ENCODE data around the gene NUMA1. TPM values are rescaled to one million over a fixed set of nuclear protein-coding genes. Genes with fewer than 3 reads are reported as not detected.

Gene NUMA1
- total RNA-seq, 4 donors from 2014 or later = 259 to 342 (median 280) TPM

DNA sequence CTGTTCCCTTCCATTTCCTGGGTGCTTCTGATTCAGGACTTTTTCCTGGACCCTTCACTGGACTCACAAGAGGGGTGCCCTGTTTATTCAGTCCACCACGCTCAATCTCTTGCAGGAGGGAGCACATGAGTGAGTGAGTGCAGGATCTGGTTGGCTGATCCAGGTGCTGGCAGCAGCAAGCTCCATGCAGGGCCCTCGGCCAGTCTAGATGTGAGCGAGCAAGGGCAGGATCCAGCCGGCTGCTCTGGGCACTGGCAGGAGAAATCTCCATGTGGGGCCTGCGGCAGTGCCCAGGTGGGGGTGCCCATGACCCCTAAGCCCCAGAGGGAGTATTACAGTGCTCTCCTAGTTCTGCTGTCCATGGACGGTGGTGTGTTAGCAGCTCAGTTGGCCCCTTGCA lies 43.7 kb upstream of the NUMA1 start:
- intact Hi-C loops (cut with DNase I) = no loop called here
- 51 to 63% methylated on average over 4 to 5 of the region's 6 CpGs for WGBS, 2 donors
- Histone ChIP-seq H3K9me3 (no peaks in the 10 kb centered on the region), H3K27me3 (no peaks in the 10 kb centered on the region), H3K27ac (peak overlapping the region; percentile 90 to 95 (median 90)), H3K4me1 (peaks cover 26 to 27% of the 10 kb centered on the region in 2 donors), H3K36me3 (no peaks in the 10 kb centered on the region), H3K4me3 (replicated peaks in 1 of 3) (no peak overlapping the region)
- TF ChIP-seq, protein P1, sequence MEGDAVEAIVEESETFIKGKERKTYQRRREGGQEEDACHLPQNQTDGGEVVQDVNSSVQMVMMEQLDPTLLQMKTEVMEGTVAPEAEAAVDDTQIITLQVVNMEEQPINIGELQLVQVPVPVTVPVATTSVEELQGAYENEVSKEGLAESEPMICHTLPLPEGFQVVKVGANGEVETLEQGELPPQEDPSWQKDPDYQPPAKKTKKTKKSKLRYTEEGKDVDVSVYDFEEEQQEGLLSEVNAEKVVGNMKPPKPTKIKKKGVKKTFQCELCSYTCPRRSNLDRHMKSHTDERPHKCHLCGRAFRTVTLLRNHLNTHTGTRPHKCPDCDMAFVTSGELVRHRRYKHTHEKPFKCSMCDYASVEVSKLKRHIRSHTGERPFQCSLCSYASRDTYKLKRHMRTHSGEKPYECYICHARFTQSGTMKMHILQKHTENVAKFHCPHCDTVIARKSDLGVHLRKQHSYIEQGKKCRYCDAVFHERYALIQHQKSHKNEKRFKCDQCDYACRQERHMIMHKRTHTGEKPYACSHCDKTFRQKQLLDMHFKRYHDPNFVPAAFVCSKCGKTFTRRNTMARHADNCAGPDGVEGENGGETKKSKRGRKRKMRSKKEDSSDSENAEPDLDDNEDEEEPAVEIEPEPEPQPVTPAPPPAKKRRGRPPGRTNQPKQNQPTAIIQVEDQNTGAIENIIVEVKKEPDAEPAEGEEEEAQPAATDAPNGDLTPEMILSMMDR (IDR thresholded peaks at IDR 0.05) = no peak
- peak in 1 of 2 donors; percentile 44 for TF ChIP-seq POLR2A (IDR thresholded peaks at IDR 0.05)
- peak; percentile 97 for DNase-seq

DNA sequence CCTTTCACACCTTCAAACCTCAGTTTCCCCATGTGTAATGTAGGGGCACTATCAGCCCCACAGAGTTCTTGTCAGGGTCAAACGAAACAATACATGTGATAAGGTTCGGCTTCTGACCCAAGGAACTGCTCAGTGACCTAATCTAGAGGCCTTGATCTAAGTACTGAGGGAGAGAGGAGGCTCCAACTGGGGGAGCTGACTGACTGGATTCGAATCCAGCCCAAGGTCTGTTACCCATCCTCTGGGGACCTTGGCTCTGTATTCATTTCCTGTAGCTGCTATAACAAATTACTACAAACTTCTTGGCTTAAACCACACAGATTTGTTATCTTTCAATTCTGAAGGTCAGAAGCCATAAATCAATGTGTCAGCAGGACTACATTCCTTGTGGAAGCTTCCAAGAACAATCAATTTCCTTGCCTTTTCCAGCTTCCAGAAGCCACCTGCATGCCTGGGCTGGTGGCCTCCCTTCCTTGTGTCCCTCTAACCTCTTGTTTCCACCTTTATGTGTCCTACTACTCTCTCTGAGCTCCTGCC lies 42.8 kb upstream of the NUMA1 start:
- no peak for DNase-seq
- H3K27ac ChIP-seq = peak overlapping the region; percentile 62 to 90 (median 90)
- H3K27me3 ChIP-seq = no peaks in the 10 kb centered on the region
- no peak for TF ChIP-seq POLR2A (IDR thresholded peaks at IDR 0.05)
- TF ChIP-seq, protein P1 (IDR thresholded peaks at IDR 0.05) = no peak
- intact Hi-C loops (cut with DNase I) = no loop called here
- 77 to 83% methylated on average over 3 of the region's 3 CpGs for WGBS, 2 donors
- peaks cover 23 to 26% of the 10 kb centered on the region in 2 donors for H3K4me1 ChIP-seq
- no peaks in the 10 kb centered on the region for H3K9me3 ChIP-seq
- H3K4me3 ChIP-seq (replicated peaks in 1 of 3) = no peak overlapping the region
- H3K36me3 ChIP-seq = no peaks in the 10 kb centered on the region

DNA sequence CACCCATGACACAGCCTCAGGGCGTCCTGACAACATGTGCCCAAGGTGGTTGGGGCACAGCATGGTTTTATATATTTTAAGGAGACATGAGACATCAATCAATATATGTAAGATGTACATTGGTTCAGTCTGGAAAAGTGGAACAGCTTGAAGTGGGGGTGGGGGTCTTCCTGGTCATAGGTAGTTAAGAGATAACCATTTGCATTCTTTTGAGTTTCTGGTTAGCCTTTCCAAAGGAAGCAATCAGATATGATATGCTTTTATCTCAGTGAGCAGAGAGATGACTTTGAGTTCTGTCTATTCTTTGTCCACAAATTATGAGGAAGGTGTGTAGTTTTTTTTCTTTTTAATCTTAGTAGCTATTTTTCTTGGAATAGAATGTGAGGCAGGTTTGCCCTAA lies 42.3 kb upstream of the NUMA1 start:
- TF ChIP-seq, protein P1 (IDR thresholded peaks at IDR 0.05) = no peak
- no peak for TF ChIP-seq POLR2A (IDR thresholded peaks at IDR 0.05)
- intact Hi-C loops (cut with DNase I) = no loop called here
- H3K4me3 ChIP-seq (replicated peaks in 1 of 3) = no peak overlapping the region
- H3K36me3 ChIP-seq = no peaks in the 10 kb centered on the region
- no peaks in the 10 kb centered on the region for H3K9me3 ChIP-seq
- H3K4me1 ChIP-seq = peaks cover 23 to 27% of the 10 kb centered on the region in 2 donors
- no peak for DNase-seq
- H3K27me3 ChIP-seq = no peaks in the 10 kb centered on the region
- WGBS, 2 donors = 70 to 88% methylated on average over 1 of the region's 1 CpG
- peak overlapping the region; percentile 62 to 90 (median 90) for H3K27ac ChIP-seq

DNA sequence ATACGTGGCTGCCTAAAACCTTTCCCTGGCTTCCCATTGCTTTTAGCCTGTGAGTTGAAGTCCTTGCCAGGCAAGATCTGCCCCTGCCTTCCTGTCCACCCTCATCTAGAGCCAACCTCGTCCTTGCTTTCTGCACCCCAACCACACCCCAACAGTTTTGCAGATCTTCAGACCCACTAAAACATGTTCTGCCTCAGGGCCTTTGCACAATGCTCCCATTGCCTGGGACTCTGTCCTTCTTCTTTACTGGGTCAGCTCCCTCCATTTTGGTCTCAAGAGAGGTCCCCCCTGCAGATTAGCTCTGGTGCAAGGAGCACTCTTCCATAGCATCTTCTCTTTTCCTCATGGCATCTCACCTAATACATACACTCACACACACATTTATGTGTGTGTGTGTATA lies 40.6 kb upstream of the NUMA1 start:
- no peak for TF ChIP-seq POLR2A (IDR thresholded peaks at IDR 0.05)
- TF ChIP-seq, protein P1 (IDR thresholded peaks at IDR 0.05) = no peak
- Histone ChIP-seq H3K4me3 (replicated peaks in 1 of 3) (no peak overlapping the region), H3K27me3 (no peaks in the 10 kb centered on the region), H3K4me1 (peaks cover 23 to 27% of the 10 kb centered on the region in 2 donors), H3K36me3 (no peaks in the 10 kb centered on the region), H3K27ac (no peak overlapping the region), H3K9me3 (no peaks in the 10 kb centered on the region)
- intact Hi-C loops (cut with DNase I) = no loop called here
- 48 to 56% methylated on average over 2 of the region's 2 CpGs for WGBS, 2 donors
- no peak for DNase-seq

DNA sequence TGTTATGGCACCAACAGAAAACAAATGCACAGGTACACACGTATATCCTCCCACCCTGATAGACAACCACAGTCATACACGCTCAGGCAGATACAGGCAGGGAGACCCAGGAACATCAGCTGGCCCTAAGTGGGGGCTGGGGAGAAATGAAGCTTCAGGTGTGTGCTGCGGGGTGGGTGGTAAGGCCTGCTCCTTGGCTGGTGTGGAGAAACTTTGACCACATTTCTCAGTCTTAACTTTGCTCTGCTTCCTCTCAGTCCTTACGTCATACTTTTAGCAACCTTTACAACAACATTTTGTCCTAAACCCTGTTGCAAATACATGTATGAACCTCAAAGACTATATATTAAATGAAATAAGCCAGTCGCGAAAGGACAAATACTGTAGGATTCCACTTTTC lies 38.9 kb upstream of the NUMA1 start:
- intact Hi-C loops (cut with DNase I) = no loop called here
- Histone ChIP-seq H3K27me3 (no peaks in the 10 kb centered on the region), H3K27ac (peak overlapping the region in 1 of 3 donors; percentile 44), H3K36me3 (no peaks in the 10 kb centered on the region), H3K4me3 (replicated peaks in 1 of 3) (no peak overlapping the region), H3K9me3 (no peaks in the 10 kb centered on the region), H3K4me1 (peaks cover 10 to 18% of the 10 kb centered on the region in 2 donors)
- DNase-seq = no peak
- no peak for TF ChIP-seq POLR2A (IDR thresholded peaks at IDR 0.05)
- TF ChIP-seq, protein P1 (IDR thresholded peaks at IDR 0.05) = no peak
- 81 to 84% methylated on average over 6 of the region's 6 CpGs for WGBS, 2 donors
